GM12872 (cell line): Measurements from ENCODE around the gene NFASC.

Experiments
- CTCF ChIP-seq: IDR thresholded peaks from 3 replicates; pipeline ENCODE4 v1.5.1; 2011; ENCODE audit warnings: low read depth, mild to moderate bottlenecking, low read length, moderate library complexity; ENCODE audit not compliant: insufficient read depth

NFASC gene

GRCh38 chr1:205014783-205015182 is 144.1 kb downstream of the NFASC start:
- no peak for TF ChIP-seq CTCF

GRCh38 chr1:205015241-205015640 is 144.6 kb downstream of the NFASC start:
- TF ChIP-seq CTCF = no peak

- no peak for TF ChIP-seq CTCF
Measured at GRCh38 chr1:205016075-205016474, 145.4 kb downstream of the NFASC start.

- no peak for TF ChIP-seq CTCF
Measured at GRCh38 chr1:205016584-205016983, 145.9 kb downstream of the NFASC start.

- no peak for TF ChIP-seq CTCF
Measured at GRCh38 chr1:205017001-205017400, 146.3 kb downstream of the NFASC start.

GRCh38 chr1:205017766-205018165 is 147.1 kb downstream of the NFASC start:
- no peak for TF ChIP-seq CTCF

GRCh38 chr1:205018381-205018780 is 147.7 kb downstream of the NFASC start:
- TF ChIP-seq CTCF = no peak

GRCh38 chr1:205020466-205020865 is 149.8 kb downstream of the NFASC start:
- no peak for TF ChIP-seq CTCF
